Right renal pelvis (tissue), 4 donors: ENCODE results near the gene CACNA2D1. TPM values are rescaled to one million over a fixed set of nuclear protein-coding genes. Genes with fewer than 3 reads are reported as not detected.

Experiments
- DNase-seq, 4 donors: peaks; one replicate each; pipeline ENCODE4 v3.0.0-alpha.2; 2013; ENCODE audit warnings: low read depth in 4 of 4, low spot score in 3 of 4, missing footprints in 1 of 4
- polyA plus RNA-seq, 4 donors: library from polyadenylated mRNA; unstranded; fragments of 120-200 nt; gene quantifications; one replicate each; pipeline ENCODE4 v1.2.1, GENCODE V29; 2013; ENCODE audit not compliant: insufficient read length in 4 of 4

Gene CACNA2D1
- polyA plus RNA-seq, 4 donors, result 24.3 to 29.1 (median 26.3) TPM

DNA sequence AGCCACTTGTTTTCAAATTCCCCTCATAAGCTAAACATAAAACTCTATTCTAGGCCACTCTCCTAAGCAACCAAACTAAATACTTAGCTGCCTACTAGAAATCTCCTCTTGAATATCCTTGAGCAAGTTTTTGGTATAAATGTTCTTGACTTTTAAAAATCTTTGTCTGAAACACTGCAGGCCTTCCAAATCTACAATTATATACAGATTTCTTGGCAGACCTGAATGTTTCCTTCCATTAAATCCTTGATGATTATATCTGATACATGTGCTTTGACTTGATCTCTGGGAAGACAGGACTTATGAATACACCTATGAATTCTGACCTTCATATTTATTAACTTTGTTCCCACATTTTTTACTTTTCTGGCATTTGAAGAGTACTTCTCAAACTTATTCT is 314.5 kb downstream of the CACNA2D1 start:
- no peak for DNase-seq

DNA sequence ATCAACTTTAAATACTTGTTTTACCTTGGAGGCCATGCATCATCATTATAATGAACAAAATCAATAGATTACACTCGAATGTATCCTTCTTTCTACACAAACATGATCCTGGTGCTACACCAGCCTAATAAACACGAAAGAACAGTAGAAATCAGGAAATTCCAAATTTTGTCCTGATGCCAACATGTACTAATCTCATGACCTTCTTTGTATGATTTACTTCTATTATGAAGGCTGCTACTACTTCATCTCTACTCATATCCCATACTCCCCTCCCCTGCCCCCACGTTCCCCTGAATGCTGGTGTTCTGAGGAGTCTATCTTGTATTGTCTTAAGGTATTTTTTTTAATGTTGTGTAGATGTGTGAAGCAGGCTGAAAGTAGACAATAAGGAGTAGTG is 315.0 kb downstream of the CACNA2D1 start:
- no peak for DNase-seq

DNA sequence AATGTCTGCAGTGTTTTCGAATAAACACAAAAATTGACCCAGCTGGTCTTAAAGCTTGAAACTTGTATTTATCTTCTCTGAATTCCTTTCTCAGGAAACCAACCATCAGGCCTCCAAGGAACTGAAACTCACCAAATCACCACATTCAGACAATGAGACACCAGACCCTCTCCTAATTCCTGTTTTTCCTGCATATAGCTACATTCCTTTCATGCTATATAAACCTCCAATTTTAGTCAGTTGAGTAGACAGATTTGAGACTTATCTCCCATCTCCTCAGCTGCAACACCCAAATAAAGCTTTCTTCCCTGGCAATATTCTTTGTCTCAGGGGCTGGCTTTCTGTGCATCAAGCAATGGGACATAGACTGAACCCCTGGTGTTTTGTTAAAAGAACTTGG is 317.0 kb downstream of the CACNA2D1 start:
- no peak for DNase-seq

- DNase-seq, result no peak
Measured at GRCh38 chr7:82124445-82124844, 319.1 kb downstream of the CACNA2D1 start.

GRCh38 chr7:82122275-82122674 is 321.3 kb downstream of the CACNA2D1 start:
- no peak for DNase-seq

DNA sequence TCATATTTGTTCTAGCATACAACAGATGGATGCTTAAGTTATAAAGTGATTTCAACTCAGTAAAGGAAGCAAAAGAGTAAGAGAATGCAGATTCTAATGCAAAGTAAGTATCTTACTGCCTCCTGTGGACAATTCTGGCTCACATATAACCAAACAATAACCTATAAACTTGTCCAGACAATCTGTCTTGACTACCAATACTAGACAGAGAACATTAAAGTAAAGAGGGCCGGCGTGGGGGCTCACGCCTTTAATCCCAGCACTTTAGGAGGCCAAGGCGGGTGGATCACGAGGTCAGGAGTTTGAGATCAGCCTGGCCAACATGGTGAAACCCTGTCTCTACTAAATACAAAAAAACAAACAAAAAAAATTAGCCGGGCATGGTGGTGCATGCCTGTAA is 329.3 kb downstream of the CACNA2D1 start:
- no peak for DNase-seq

DNA sequence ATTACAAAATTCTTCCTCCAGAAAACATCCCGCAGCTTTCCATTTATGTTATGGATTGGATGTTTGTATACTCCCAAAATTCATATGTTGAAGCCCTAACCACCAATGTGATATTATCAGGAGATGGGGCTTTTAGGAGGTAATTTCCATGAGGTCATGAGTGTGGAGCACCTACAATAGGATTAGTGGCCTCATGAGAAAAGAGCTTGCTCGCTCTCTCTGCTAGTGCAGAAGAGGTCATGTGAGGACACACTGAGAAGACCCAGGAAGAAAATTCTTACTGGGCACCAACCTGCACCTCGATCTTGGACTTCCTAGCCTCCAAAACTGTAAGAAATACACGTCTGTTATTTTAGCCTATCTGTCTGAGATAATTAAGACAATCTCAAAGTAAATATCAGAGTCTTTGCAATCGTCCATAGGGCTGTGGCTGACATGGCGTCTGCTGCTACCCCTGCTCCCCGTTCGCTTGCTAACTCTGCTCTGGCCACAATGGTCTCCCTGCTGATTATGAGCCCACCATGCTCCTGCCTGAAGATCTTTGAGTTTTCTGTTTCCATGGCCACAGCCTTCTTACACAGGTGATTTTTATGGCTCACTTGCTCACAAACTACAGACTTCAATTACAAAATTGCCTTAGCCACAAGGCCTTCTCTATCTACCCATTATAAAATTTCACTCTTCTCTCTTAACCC is 333.3 kb downstream of the CACNA2D1 start:
- no peak for DNase-seq

DNA sequence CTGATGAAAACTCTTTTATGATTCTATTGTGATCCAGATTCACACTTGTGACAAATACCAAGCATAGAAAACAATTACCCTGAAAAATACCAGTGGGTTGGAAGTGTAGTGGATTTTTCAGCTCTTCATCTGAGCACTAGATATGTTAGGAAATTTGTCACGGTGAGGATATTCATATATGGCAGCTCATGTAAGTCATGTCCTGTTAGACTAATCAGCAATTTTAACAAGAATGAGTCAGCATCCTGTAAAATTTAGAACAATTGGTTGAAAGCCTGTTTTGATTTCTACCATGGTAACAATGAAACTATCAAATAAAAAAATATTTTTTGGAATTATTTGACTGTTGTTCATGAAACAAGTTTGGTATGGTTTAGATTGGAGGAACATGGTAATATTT is 334.3 kb downstream of the CACNA2D1 start:
- no peak for DNase-seq

DNA sequence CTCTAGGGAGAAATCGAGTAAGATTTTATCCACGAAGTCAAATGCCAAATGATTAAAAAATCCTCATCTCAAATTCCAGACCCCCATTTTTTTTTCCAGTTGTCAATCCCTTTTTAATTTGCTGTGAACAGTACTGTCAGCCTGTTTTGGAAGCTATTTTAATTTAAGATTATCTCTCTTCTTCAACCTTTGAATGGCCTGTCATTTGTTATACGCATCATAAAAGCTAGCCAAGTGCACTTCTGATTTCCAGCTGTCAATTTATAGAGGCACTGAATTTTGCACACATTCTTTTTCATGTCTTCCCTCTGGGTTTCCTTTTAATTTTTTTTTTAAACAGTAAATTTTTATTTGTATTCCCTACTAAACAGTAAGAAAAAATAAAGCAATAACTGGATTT is 337.4 kb downstream of the CACNA2D1 start:
- DNase-seq, result no peak

- DNase-seq, result no peak
Measured at GRCh38 chr7:82105463-82105862, 338.1 kb downstream of the CACNA2D1 start.

DNA sequence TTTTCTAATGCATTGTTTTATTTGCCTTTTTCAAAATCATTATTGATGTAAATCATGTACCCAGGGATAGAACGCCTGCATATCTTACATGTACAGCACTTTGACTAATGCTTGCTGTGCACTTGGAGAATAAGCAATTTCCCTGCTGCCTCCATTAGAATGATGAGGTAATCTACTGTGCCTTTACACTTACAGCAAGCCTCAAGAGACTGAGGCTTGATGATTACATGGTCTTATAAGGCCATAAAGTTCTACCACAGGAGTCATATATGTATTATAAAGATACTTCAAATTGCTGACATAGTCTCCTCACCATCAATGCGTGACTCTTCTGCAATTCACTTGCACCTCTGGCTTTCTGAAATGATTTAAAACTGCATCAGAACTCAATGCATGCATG is 345.2 kb downstream of the CACNA2D1 start:
- DNase-seq, result no peak

DNA sequence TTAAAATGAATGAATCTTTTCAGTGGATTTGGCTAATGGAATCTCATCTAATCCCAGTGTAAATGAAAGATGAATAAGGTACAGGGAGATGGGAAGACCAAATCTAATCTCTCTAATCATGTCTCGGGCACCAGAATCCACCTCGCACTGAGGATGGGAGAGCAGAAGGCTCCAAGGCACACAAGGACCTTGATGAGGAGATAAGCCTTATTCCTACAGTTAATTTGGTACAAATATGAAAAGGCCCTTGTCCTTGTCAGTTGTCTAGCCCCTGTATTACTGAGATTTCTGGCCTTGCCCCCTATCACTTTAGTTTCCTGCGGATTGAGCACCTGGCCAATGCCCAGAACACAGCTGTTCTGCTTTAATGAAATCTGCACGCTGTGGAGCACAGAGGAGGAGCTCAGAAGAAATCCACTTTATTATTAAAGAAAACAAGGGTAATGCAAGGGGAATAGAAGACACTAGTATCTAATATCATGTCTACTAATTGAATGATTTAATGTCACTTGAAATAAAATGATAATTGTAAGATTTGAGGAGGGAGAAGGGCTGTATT is 352.4 kb downstream of the CACNA2D1 start:
- DNase-seq, result no peak

- no peak for DNase-seq
Measured at GRCh38 chr7:82087099-82087498, 356.5 kb downstream of the CACNA2D1 start.

- DNase-seq, result no peak
Measured at GRCh38 chr7:82085116-82085515, 358.5 kb downstream of the CACNA2D1 start.

DNA sequence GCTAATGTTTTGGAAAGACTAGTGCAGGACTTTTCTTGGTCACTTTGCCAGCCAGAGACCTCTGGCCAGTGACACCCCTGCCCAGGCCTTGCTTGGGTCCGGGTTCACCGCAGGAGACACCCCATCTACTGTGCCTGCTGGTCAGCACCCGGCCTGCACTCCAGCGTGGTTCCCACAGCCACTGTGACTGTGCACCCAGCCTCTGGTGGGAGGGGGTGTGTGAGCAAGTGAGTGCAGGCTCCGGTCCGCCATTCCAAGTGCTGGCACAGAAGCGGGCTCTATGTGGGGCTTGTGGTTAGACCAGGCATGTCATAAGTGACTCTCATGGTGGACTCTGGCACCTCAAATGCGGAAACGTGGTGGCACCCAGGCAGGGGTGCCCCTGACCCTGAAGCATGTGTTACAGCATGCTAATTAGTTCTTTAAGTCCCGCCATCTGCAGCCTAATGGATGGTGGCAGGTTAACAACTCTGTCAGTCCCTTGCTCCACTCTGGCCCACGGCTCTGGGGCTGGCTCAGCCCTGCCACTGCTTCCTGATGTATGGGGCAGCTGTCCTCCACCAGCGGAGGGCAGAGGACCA is 361.8 kb downstream of the CACNA2D1 start:
- no peak for DNase-seq

GRCh38 chr7:82080254-82080927 is 363.2 kb downstream of the CACNA2D1 start:
- DNase-seq, result no peak

DNA sequence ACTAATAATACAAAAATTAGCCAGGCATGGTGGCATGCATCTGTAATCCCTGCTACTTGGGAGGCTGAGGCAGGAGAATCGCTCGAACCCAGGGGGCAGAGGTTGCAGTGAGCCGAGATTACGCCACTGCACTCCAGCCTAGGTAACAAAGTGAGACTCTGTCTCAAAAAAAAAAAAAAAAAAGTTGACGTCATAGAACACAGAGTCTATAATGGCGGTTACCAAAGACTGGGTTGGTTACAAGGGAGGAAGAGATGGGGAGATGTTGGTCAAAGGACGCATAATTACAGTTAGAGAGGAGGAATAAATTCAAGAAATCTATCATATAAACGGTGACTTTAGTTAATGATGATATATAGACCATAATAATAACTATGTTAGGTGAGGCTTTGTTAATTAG is 364.1 kb downstream of the CACNA2D1 start:
- DNase-seq, result no peak

GRCh38 chr7:82078807-82079206 is 364.8 kb downstream of the CACNA2D1 start:
- DNase-seq, result no peak

DNA sequence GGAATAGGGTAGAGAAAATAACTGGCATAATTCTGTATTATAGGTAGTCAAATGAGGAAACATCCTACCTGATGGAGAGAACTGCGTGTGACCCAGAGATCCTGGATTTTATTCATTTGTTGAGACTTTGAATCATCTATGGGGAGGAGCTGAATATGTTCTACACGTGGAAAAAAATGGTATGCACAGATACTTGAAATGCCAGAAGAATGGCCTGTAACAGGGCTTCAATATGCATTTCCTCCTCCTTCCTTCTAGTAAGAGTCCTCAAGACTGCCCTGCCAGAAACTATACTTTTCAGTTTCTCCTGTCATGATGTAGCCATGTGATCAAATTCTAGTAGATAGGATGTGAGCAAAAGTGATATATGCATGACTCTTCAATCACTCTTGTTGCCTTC is 372.1 kb downstream of the CACNA2D1 start:
- DNase-seq, result no peak

GRCh38 chr7:82067628-82068264 is 375.8 kb downstream of the CACNA2D1 start:
- no peak for DNase-seq

DNA sequence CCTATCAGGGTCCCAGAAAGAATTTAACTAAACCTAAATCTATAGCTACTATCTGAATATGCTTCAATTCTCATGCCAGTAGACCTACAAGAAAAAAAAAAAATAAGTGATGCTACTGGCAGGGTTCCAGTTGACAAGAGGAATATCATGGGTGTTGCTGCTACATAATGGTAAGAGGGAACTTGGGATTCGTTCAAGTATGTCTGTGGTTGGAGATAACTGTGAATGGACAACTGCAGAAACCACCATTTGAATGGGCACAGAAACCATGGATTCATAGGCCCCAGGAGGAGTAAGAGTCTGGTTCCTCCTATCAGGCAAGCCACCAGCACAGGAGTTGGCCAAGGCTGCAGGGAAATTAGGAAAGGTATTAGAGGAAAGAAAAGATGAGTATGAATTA is 386.1 kb downstream of the CACNA2D1 start:
- no peak for DNase-seq
